PC-3 (cell line): Measurements from ENCODE around the gene IRGQ.

Experiments
- CTCF ChIP-seq: fragments of 300-600 bp; sonication (generic); conservative IDR thresholded peaks from 2 replicates; pipeline ENCODE4 v1.5.1; 2017; ENCODE audit warnings: antibody characterized with exemption, low read depth, mild to moderate bottlenecking, low read length
- EZH2 ChIP-seq: fragments of 300-600 bp; sonication (generic); IDR thresholded peaks from one replicate; pipeline ENCODE4 v1.6.1; 2017; ENCODE audit warnings: antibody characterized with exemption, mild to moderate bottlenecking, low read length; ENCODE audit not compliant: unreplicated experiment
- EZH2phosphoT487 ChIP-seq: fragments of 300-600 bp; sonication (generic); IDR thresholded peaks from 2 replicates; pipeline ENCODE4 v1.6.1; 2018; ENCODE audit warnings: mild to moderate bottlenecking, antibody characterized with exemption, low read length, borderline replicate concordance

GRCh38 chr19:43595999-43596841, at the start of gene IRGQ, which contains the start of gene ZNF576:
- TF ChIP-seq CTCF: no peak
- no peak for TF ChIP-seq EZH2phosphoT487
- TF ChIP-seq EZH2: no peak
